WTC11 (cell line): ENCODE measurements around the gene CASTOR2. TPM values are rescaled to one million over a fixed set of nuclear protein-coding genes. Genes with fewer than 3 reads are reported as not detected.

Experiments
- ATAC-seq: fragments of 200-7000 bp; cut with Tn5 transposase; 2 replicates; pipeline ENCODE4 v1.10.0; 2021; ENCODE audit warnings: mild to moderate bottlenecking, moderate library complexity
- CTCF ChIA-PET: fragments of 300-600 bp; sonication (Branson Sonifier 250); formaldehyde crosslinking; loops from one replicate; lab custom pipeline; 2021; ENCODE audit warnings: antibody characterized with exemption; lab: Charles Lee
- POLR2A ChIA-PET: fragments of 350-600 bp; sonication (Branson Sonifier 250); formaldehyde crosslinking; loops from one replicate; lab custom pipeline; 2021; ENCODE audit warnings: antibody characterized with exemption; lab: Charles Lee
- DNase-seq: peaks from one replicate; pipeline ENCODE4 v3.0.0; 2021; ENCODE audit warnings: low spot score
- H3K27ac Mint-ChIP-seq: 2 replicates; pipeline ENCODE4 v1.8.0; 2021; ENCODE audit warnings: mixed read lengths
- H3K27me3 Mint-ChIP-seq: 2 replicates; pipeline ENCODE4 v1.8.0; 2021; ENCODE audit warnings: low read depth, mild to moderate bottlenecking, moderate library complexity, mixed read lengths
- H3K36me3 Mint-ChIP-seq: 2 replicates; pipeline ENCODE4 v1.8.0; 2021; ENCODE audit warnings: mixed read lengths
- H3K4me1 Mint-ChIP-seq: 2 replicates; pipeline ENCODE4 v1.8.0; 2022; ENCODE audit warnings: mixed read lengths
- H3K4me3 Mint-ChIP-seq: 2 replicates; pipeline ENCODE4 v1.8.0; 2021; ENCODE audit warnings: mild to moderate bottlenecking, moderate library complexity, mixed read lengths
- H3K9me3 Mint-ChIP-seq: 2 replicates; pipeline ENCODE4 v1.8.0; 2021; ENCODE audit warnings: mixed read lengths
- AR ChIP-seq: fragments of 250-450 bp; sonication (Bioruptor Pico); IDR thresholded peaks from 2 replicates; pipeline ENCODE4 v1.9.0; 2021; ENCODE audit warnings: mild to moderate bottlenecking
- ATF3 ChIP-seq: sonication (generic); formaldehyde crosslinking; conservative IDR thresholded peaks from 2 replicates; pipeline ENCODE4 v1.8.1; 2022; ENCODE audit warnings: mild to moderate bottlenecking, missing genetic modification reagents
- EMX1 ChIP-seq: fragments of 250-450 bp; sonication (Bioruptor Pico); IDR thresholded peaks from 2 replicates; pipeline ENCODE4 v1.8.0; 2021; ENCODE audit warnings: mild to moderate bottlenecking
- FOXJ3 ChIP-seq: sonication (generic); formaldehyde crosslinking; IDR thresholded peaks from 2 replicates; pipeline ENCODE4 v1.9.0; 2021; ENCODE audit warnings: missing genetic modification reagents, mild to moderate bottlenecking, borderline replicate concordance
- IRF2 ChIP-seq: sonication (generic); formaldehyde crosslinking; IDR thresholded peaks from 2 replicates; pipeline ENCODE4 v1.8.0; 2022; ENCODE audit warnings: low read depth, missing genetic modification reagents, borderline replicate concordance
- JUN ChIP-seq: sonication (generic); formaldehyde crosslinking; IDR thresholded peaks from 2 replicates; pipeline ENCODE4 v1.8.0; 2023; ENCODE audit warnings: mild to moderate bottlenecking, missing genetic modification reagents
- RORB ChIP-seq: fragments of 250-450 bp; sonication (Bioruptor Pico); IDR thresholded peaks from 2 replicates; pipeline ENCODE4 v1.9.0; 2021; ENCODE audit warnings: mild to moderate bottlenecking
- SOX15 ChIP-seq: fragments of 250-450 bp; sonication (Bioruptor Pico); IDR thresholded peaks from 2 replicates; pipeline ENCODE4 v1.9.0; 2021; ENCODE audit warnings: mild to moderate bottlenecking
- TCF7 ChIP-seq: sonication (generic); formaldehyde crosslinking; IDR thresholded peaks from 2 replicates; pipeline ENCODE4 v1.8.0; 2022; ENCODE audit warnings: mild to moderate bottlenecking, low read depth, missing genetic modification reagents, moderate library complexity
- ZBTB43 ChIP-seq: sonication (generic); formaldehyde crosslinking; IDR thresholded peaks from 2 replicates; pipeline ENCODE4 v1.8.1; 2023; ENCODE audit warnings: mild to moderate bottlenecking, missing genetic modification reagents
- ZNF219 ChIP-seq: sonication (generic); formaldehyde crosslinking; IDR thresholded peaks from 2 replicates; pipeline ENCODE4 v1.8.0; 2023; ENCODE audit warnings: missing genetic modification reagents, mild to moderate bottlenecking, borderline replicate concordance
- ZNF263 ChIP-seq: sonication (generic); formaldehyde crosslinking; IDR thresholded peaks from 2 replicates; pipeline ENCODE4 v1.8.1; 2022; ENCODE audit warnings: low read depth, mild to moderate bottlenecking, moderate library complexity, missing genetic modification reagents
- ZNF317 ChIP-seq: sonication (generic); formaldehyde crosslinking; IDR thresholded peaks from 2 replicates; pipeline ENCODE4 v1.8.1; 2023; ENCODE audit warnings: low read depth, mild to moderate bottlenecking, moderate library complexity, missing genetic modification reagents, borderline replicate concordance
- ZNF416 ChIP-seq: fragments of 250-450 bp; sonication (Bioruptor Pico); IDR thresholded peaks from 2 replicates; pipeline ENCODE4 v1.9.0; 2021; ENCODE audit warnings: mild to moderate bottlenecking, inconsistent platforms
- total RNA-seq: library from RNA; stranded (reverse); gene quantifications from 3 replicates; pipeline ENCODE4 v1.2.3, GENCODE V29; 2021
- TF ChIP-seq, protein P1 (sequence below): sonication (generic); formaldehyde crosslinking; IDR thresholded peaks from 2 replicates; pipeline ENCODE4 v1.8.1; 2022; ENCODE audit warnings: low read depth, missing genetic modification reagents, borderline replicate concordance
- TF ChIP-seq, protein P2 (sequence below): fragments of 250-450 bp; sonication (Bioruptor Pico); IDR thresholded peaks from 2 replicates; pipeline ENCODE4 v1.9.0; 2021; ENCODE audit warnings: mild to moderate bottlenecking
- TF ChIP-seq, protein P3 (sequence below): sonication (generic); formaldehyde crosslinking; IDR thresholded peaks from 2 replicates; pipeline ENCODE4 v1.8.0; 2023; ENCODE audit warnings: missing genetic modification reagents

CASTOR2 gene
- total RNA-seq, 1 experiment from 2014 or later = 38.7 TPM

- TF ChIP-seq ZNF317 (CRISPR knock-in tag) = no peak
- no peak for TF ChIP-seq TCF7
Measured at GRCh38 chr7:75050501-75050900, 86.0 kb downstream of the CASTOR2 start (continued).

- Mint-ChIP-seq H3K27ac (no peak overlapping the region), H3K4me3 (no peak overlapping the region), H3K27me3 (no peaks in the 10 kb centered on the region), H3K9me3 (no peaks in the 10 kb centered on the region), H3K36me3 (peaks cover 60% of the 10 kb centered on the region), H3K4me1 (no peaks in the 10 kb centered on the region)
- DNase-seq (no peak), ATAC-seq (no peak)
- POLR2A ChIA-PET = no interaction called here
- no peak for TF ChIP-seq ZNF219 (CRISPR knock-in tag)
- CTCF ChIA-PET = interaction anchor here (1.3 kb wide), 1 partner anchor 8 kb away, joined by 5 read pairs; no protein-coding TSS in a partner anchor
Measured at GRCh38 chr7:75054744-75055143, 90.2 kb downstream of the CASTOR2 start.

- Mint-ChIP-seq H3K27me3 (no peaks in the 10 kb centered on the region), H3K4me3 (no peak overlapping the region), H3K4me1 (no peaks in the 10 kb centered on the region), H3K36me3 (peaks cover 62% of the 10 kb centered on the region), H3K27ac (no peak overlapping the region), H3K9me3 (no peaks in the 10 kb centered on the region)
- no peak for DNase-seq
- TF ChIP-seq ZBTB43 (no peak), EMX1 (no peak), FOXJ3 (CRISPR knock-in tag) (no peak), ATF3 (CRISPR knock-in tag) (no peak), AR (CRISPR knock-in tag) (no peak)
- ChIA-PET CTCF (interaction anchor here (1.3 kb wide), 1 partner anchor 9 kb away, joined by 5 read pairs; no protein-coding TSS in a partner anchor), POLR2A (no interaction called here)
- no peak for ATAC-seq
Measured at GRCh38 chr7:75055155-75055554, 90.7 kb downstream of the CASTOR2 start.

DNA sequence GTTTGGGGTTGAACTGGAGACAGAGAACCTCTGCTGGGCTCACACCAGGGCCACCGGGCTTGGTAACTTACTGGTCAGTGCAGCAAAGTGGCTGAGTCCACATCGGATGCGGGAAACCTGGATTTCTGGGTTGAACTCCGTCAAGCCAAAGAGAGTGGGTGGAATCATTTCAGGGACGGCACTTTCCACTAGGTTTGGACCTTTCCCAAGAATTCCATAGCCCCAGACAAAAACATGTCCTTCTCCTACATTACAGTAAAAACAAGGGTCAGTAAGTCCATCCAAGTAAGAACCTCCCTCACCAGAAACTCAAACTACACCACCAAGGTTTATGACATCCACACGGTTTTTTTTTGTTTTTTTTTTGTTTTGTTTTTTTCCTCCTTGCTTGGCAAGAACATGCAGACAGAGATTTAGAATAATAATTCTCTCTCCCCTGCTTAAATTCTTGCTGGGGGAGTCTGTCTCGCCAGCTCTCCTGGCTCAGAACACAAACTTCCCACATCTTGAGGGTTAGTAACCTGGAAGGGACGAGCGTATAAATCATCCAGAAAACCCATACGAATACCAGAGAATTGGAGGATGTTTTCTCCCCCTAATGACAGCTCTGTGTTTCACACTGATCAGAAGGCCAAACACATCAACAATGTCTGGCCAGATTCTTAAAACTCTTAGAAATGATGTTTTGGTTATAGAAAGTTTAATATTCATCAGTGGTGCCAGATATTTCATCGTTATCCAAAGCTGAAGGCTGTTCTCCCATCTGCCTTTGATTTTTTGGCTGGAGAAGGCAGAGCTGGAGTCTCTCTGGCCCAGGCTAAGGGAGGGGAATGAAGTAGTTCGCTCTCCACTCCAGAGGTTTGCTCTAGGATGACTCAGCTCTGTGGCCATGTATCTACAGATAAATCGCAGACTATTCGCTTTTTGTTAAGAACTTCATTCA is 91.6 kb downstream of the CASTOR2 start:
- ATAC-seq = no peak
- H3K4me1 Mint-ChIP-seq = no peaks in the 10 kb centered on the region
- no peaks in the 10 kb centered on the region for H3K27me3 Mint-ChIP-seq
- H3K4me3 Mint-ChIP-seq = no peak overlapping the region
- H3K27ac Mint-ChIP-seq = no peak overlapping the region
- H3K9me3 Mint-ChIP-seq = no peaks in the 10 kb centered on the region
- ChIA-PET CTCF (no interaction called here), POLR2A (no interaction called here)
- DNase-seq = no peak
- no peak for TF ChIP-seq JUN (CRISPR knock-in tag)
- H3K36me3 Mint-ChIP-seq = peaks cover 72% of the 10 kb centered on the region

GRCh38 chr7:75058406-75058805 is 93.9 kb downstream of the CASTOR2 start:
- CTCF ChIA-PET = no interaction called here
- TF ChIP-seq, protein P1, sequence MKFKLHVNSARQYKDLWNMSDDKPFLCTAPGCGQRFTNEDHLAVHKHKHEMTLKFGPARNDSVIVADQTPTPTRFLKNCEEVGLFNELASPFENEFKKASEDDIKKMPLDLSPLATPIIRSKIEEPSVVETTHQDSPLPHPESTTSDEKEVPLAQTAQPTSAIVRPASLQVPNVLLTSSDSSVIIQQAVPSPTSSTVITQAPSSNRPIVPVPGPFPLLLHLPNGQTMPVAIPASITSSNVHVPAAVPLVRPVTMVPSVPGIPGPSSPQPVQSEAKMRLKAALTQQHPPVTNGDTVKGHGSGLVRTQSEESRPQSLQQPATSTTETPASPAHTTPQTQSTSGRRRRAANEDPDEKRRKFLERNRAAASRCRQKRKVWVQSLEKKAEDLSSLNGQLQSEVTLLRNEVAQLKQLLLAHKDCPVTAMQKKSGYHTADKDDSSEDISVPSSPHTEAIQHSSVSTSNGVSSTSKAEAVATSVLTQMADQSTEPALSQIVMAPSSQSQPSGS (CRISPR knock-in tag) = no peak
- TF ChIP-seq ZNF416 = no peak
- no peak for TF ChIP-seq ZNF263 (CRISPR knock-in tag)
- TF ChIP-seq, protein P2, sequence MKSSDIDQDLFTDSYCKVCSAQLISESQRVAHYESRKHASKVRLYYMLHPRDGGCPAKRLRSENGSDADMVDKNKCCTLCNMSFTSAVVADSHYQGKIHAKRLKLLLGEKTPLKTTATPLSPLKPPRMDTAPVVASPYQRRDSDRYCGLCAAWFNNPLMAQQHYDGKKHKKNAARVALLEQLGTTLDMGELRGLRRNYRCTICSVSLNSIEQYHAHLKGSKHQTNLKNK (CRISPR knock-in tag) = no peak
- TF ChIP-seq SOX15 (CRISPR knock-in tag) = no peak
- TF ChIP-seq JUN (CRISPR knock-in tag) = no peak
- TF ChIP-seq, protein P3, sequence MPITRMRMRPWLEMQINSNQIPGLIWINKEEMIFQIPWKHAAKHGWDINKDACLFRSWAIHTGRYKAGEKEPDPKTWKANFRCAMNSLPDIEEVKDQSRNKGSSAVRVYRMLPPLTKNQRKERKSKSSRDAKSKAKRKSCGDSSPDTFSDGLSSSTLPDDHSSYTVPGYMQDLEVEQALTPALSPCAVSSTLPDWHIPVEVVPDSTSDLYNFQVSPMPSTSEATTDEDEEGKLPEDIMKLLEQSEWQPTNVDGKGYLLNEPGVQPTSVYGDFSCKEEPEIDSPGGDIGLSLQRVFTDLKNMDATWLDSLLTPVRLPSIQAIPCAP (CRISPR knock-in tag) = no peak
- no peak for TF ChIP-seq RORB (CRISPR knock-in tag)
- TF ChIP-seq IRF2 = no peak
- TF ChIP-seq, all 79 proteins: peak for 0
- Mint-ChIP-seq H3K4me3 (no peak overlapping the region), H3K27ac (no peak overlapping the region), H3K9me3 (no peaks in the 10 kb centered on the region), H3K36me3 (peaks cover 74% of the 10 kb centered on the region), H3K4me1 (no peaks in the 10 kb centered on the region), H3K27me3 (no peaks in the 10 kb centered on the region)
- POLR2A ChIA-PET = no interaction called here
- ATAC-seq (no peak), DNase-seq (no peak)
